ENCODE results near the gene MACROH2A1.

MACROH2A1 gene

DNA sequence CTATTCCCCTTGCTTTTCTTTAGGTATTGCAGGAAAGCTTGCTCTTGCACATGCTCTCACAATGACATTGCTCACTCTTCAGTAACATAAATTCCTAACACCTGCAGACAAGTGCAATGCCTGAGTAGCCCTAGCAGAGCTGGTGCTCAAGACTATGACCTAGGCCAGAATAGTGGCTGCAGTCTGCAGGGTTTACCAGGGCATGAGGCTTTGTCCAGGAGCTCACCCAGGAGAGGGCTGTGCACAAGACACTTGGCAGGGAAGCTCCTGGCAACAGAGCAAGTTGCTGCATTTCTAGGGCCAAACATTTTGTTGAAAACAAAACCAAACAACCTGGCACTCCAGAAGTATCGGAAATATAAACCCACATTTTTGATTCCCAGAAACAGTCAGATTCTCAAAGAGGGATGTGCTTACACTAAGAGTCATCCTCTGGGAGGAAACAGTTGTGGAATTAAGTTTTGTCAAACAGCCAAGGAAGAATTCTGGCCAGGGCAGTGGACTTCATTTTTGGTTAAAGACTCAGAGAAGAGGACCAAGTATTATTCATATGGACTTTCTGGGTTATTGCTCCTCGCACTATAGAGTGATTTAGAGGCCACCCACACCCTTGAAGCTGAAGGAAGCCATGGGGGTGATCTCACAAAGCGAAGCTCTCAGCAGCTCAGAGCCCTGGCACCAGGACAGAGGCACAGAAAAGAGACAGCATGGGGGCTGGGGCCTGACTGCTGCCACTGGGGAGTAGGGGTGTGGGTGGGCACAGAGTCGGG is 44.9 kb downstream of the MACROH2A1 start:
- no peak for DNase-seq (ENCODE audit: low spot score)

DNA sequence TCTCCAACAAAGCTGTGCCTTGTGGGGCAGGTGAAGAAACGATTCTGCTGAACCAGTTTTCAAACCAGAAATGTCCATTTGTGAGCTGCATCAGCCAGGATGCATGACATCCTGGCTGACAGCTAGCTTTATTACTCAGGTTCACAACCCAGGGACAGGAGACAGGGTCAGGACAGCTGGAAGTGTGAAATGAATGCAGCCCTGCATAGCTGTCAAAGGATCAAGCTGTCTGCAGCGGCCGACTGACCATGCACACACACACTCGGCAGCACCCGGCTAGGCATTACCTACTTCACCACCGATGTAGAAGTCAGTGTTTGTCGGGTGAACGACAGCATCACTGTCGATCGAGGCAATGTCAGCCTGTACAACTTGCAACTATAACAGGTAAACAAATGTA is 48.5 kb downstream of the MACROH2A1 start:
- no peak for DNase-seq (ENCODE audit: low spot score)

DNA sequence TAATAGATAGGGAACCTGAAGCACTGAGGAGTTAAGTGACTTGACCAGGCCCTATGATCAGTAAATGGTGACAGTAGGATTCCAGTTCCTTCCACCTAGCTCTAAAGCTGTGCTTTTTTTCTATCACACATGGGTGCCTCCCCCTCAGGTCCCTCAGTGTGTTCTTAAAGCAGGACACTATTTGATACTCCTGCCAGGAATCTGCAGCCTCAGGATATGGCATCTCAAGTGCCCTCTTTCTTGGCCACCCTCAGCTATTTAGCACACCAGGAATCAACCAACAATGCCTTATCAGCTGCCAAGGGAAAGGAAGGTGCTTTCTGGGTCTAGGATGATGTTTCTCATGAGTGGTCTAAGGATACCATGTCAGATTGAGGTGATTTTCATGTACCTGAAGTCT is 49.1 kb downstream of the MACROH2A1 start:
- DNase-seq (ENCODE audit: low spot score) = no peak

DNA sequence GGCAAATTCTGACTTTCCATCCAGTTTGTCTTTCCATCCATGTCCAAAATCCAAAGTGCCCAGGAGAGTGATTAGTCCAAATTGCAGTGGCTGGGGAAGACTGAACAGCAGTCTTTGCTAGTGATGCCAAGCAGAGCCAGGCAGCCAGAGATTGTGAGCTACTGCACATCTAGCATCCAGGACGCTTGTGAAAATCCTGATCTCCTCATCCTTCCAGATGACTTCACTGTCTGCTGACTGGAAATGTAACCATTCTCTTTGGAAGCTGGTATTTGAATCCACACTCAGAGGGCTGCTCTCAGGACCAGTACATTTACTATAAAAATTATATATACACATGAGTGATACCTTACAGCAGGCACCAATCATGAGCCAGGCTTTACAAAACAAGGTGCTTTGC is 49.6 kb downstream of the MACROH2A1 start:
- DNase-seq (ENCODE audit: low spot score) = no peak

DNA sequence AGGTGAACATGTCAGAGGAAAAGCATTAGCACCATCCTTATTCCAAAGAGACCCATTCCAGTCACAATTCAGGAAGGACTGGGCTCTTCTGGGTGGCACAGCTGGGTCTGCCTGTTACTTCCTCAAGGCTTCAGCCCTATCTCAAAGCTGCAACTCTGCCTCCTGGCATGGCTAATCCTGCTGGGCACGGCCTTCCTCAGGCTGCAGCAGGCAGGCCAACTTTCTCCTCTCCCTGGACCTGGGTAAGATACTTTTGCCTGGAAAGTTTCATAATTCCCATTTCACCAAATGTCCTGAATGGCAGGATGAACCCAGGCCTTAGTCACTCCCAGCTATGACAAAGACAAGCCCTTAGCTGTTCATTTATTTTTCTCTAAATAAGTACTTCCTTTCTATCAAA is 50.1 kb downstream of the MACROH2A1 start:
- no peak for DNase-seq (ENCODE audit: low spot score)

DNA sequence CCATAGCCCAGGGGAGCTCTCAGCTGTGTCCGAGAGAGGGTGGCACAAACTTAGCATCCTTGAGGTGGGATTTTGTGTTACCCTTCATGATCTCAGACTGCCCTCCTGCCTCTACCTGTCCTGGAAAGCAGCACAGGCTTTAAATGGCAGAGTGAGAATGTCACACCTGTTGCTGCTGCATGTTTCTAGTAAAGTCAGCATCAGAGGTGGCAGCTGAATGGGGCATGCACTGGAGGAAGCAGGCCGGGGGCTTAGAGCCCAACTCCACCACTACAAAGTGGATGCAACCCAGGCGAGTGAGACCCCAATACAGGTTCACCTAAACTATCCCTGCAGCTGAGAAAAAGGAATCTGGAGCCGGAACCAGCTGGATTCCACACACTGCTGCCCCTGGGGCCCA is 51.6 kb downstream of the MACROH2A1 start:
- DNase-seq (ENCODE audit: low spot score) = no peak

DNA sequence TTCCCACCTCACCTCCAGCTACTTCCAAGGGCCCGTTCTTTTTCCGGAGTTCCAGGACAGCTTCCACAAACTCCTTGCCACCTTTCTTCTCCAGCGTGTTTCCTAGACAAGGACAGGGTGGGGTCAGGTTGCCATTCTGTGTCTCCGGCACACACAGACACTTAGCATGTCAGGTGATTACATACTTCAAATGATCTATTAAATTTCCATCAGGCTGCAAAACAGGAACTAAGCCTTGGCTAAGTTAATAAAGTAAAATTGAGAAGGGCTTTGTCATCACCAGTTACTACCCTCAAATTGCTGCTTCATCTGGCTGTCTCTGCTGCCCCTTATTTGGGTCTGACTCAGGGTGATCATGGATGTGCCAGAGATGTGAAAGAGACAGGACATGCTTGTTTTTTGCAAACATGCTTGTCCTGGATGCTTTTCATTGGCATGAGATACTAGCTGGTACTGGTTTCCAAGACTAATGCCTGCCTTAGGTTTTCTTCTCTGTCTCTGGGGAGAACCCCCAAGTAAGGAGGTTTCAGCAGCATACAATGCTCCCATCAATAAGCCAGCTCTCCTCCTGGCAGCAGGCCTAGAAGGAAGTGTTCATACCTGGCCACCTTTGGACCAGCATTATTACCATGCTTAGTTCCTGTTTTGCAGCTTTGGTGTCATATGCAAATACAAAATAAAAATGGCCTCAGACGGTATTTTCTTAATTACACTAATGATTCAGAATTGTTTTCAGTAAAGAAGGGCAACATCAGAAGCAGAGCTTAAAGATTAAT is 52.9 kb downstream of the MACROH2A1 start:
- DNase-seq (ENCODE audit: low spot score) = no peak

DNA sequence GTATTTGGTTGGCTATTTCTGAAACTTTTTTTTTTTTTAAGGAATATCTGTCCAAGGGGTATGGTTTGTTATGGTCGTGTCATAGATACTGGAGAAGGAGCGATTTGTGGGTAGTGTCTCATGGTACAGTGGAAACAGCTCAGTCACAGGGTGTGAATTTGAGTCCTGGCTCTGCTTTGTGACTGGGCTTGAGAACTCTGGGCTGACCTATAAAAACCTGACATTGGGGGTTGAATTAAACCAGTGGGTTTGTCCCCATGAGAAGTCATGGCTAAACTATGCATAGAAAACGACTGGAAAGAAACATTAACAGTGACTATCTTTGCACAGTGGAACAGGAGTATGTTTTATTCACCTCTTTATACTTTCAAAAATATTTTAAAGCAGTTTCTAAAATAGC is 54.7 kb downstream of the MACROH2A1 start:
- DNase-seq (ENCODE audit: low spot score) = no peak

DNA sequence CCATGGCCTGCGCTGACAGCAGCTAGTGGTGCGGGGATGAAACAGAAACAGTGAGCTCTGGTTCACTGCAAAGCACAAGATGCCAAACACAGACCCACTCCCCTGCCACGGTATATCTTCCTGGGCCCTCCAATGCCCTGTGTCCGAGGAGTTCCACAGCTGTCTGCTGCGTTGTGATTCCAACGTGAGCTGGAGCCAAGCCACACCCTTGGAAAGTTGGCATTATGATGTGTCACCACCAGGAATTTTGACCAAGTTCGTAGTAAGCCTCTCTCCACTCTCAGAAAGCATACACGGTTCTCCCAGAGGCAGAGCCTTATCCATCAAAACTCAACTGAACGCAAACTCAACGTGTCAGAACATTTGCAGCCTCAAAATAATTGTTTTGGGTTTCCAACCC is 55.6 kb downstream of the MACROH2A1 start:
- DNase-seq (ENCODE audit: low spot score) = no peak

DNA sequence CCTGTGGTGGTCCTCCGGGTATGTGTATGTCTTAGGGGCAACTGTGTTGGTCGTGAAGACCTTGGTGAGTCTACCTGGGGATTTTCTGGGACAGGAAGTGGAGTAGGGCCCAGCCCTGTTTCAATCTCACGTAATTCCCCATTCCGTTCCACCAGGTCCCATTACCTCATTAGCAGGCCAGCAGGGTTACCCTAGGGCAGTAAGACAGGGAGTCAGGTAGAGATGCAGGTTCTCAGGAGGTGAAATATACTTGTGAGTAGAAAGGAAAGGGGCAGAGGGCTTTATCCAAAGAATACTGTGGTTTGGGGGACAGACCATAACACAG is 56.5 kb downstream of the MACROH2A1 start:
- no peak for DNase-seq (ENCODE audit: low spot score)

DNA sequence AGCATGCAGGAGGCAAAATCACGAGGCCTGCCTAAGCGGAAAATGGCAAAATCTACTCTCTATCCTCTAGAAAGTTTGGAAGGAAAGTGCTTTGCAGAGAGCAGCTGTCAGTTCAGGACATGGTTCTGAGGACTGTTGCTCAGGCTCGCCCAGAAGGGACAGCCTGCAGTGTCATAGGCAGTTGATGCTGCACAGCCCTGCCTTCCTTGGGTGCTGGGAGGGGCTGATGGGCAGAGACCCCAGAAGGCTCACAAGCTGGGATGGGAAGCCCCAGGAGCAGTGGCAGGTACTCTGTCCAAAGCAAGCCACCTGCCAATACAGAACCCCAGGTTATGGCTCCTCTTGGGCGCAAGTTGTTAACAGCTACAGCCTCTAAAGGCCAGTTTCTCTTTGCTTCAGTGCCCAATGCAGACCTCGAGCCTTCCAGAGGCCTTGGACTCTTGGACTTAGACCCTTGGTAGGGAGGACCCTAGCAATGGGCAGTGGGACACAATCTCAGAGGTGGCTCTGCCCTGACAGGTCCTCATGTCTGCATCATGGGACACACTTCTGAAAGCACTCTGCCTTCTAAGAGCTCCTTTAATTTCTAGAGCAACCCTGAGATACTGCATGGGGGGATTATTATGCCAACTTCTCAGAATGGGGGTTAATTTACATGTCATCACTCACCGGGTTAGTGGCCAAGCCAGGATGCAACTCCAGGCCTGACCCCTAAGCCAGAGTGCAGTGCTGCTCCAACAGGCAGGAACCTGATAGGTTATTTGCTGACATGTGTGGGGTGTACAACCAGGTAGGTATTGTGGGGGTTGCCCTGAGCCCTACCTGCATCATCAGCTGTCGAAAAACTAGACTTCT is 57.1 kb downstream of the MACROH2A1 start:
- DNase-seq (ENCODE audit: low spot score) = no peak

DNA sequence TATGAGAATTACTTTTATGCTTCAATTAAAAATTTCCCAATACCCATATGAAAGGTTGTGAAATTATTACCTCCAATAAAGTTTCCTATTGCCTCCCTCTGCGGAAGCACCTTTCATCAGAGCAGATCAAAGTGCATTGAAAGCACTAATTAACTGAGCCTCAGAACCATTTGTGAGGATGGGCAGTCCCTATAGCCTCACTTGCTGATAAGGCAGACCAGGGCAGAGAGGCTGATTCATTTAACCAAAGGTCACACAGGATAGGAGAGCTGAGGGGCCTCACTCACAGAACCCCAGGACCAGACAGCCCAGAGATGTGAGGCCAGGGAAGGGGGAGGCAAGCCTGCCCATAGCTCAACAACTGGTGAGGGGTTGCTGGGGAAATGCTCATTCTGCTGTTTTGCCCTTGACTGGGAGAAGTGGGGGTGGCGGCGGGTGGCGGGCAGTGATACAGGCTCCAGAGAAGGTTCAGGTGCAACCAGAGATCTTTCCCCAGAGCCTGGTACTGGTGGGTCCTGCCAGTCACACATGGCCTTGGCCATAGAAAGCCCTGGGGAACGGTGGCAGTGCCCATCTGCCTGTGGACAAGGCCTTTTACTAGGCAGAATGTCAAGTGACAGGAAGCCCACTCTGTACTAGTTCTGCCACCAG is 57.9 kb downstream of the MACROH2A1 start:
- DNase-seq (ENCODE audit: low spot score) = no peak

DNA sequence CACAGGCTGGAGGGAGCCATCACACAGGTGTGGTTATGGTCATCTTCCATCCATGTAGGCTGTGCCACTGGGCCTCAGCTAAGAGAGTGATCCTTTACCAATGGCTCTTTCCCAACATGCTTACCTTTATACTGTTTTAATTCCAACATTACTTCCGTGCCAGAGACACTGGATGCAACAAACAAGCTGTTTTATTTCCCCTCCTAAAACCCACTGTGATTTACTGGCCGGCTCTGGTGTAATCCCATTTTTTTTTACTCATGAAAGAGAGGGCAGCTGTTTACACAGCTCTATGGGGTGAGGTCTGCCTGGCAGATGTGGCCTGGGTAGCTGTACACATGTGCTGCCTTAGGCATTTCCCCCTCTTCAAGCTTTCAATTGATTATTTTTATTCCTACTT is 58.5 kb downstream of the MACROH2A1 start:
- DNase-seq (ENCODE audit: low spot score) = no peak

DNA sequence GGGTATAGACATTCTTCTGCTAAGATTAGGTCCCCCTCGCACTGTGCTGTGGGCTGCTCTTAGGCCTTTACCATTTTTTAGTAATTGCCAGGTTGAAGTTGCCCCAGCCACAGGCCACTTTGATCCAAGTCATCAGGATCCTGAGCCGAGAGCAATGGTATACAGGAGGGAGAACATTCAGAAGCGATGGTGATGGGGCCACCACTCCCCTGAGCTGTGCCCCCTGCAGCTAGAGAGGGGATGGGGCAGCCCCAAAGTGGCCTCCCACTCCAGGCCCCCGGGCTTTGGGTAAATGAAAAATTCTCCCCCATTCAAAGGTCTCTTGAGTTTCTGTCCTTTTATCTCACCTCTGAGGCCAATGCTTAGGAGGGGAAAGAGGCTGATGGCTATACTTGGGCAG is 59.4 kb downstream of the MACROH2A1 start:
- DNase-seq (ENCODE audit: low spot score) = no peak

DNA sequence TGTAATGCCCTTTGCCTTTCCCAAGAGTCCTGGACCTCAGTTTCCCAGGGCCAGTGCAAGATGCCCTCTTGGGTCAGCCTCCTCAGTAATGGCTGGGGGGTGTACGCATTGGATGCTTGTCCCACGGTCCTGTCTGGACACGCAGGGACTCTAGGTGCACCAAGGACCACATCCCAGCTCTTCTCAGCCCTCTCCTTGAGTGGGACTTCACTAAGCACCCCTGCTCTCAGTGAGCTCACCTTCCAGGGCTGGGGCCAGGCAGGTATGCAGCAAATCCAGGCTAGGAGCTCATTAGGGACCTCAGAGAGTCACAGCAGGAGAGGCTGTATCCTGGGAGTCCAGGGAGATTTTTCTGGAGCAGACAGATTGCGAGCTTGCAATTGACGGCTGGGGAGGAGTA is 59.8 kb downstream of the MACROH2A1 start:
- DNase-seq (ENCODE audit: low spot score) = no peak

DNA sequence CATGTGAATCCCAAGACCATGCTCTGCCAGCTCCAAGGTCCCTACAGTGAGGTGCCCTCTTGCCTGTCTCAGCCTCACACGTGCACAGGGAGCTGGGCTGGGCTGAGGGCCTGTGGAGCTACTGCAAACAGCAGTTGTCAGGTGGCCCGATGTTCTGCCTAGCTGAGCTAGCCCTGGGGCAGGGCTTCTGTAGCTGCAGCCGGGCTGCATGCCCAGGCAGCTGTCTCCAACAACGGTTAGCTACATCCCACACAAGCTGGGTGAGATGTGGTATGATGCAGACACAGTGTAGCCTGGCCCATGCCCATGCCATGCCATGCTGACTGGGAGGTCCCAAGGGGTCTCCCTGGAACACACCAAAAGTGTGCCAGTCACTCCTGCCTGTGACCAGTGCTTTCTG is 62.0 kb downstream of the MACROH2A1 start:
- DNase-seq (ENCODE audit: low spot score) = no peak

DNA sequence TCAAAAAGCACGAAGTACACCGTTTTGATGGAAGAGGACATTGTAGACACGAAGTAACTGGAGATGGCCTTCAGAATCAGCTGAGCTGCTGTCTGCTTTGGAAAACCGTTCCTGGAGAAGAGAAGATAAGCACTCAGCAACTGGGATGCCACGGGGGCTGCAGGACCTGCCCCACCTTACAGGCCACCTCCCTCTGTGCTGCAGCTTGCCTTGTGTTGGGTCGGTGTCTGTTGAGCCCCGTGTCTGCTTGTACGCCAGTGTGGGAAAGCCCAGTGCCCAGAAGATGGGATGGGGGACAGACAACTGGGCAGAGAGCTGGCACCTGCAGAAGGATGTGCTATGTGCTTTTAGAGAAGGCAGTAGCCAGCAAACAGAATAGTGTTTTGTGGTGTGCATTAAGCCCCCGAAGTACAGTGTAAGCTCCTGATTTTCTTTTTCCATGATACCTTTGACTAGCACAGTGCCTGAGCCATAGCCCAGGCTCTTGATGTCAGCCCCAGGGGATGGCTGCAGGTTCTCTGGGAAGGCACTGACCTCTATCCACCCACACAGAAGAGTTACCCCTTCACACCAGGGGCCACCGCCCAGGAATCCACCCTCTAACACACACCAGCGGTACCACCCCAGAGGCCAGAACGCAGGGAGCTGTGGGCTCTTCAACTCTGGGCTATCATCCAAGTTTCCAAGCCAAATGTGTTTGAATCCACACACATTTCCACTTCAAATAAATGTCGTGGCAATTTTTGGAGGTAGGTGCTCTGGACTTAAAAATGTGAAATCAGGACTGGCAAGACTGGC is 63.8 kb downstream of the MACROH2A1 start:
- no peak for DNase-seq (ENCODE audit: low spot score)

DNA sequence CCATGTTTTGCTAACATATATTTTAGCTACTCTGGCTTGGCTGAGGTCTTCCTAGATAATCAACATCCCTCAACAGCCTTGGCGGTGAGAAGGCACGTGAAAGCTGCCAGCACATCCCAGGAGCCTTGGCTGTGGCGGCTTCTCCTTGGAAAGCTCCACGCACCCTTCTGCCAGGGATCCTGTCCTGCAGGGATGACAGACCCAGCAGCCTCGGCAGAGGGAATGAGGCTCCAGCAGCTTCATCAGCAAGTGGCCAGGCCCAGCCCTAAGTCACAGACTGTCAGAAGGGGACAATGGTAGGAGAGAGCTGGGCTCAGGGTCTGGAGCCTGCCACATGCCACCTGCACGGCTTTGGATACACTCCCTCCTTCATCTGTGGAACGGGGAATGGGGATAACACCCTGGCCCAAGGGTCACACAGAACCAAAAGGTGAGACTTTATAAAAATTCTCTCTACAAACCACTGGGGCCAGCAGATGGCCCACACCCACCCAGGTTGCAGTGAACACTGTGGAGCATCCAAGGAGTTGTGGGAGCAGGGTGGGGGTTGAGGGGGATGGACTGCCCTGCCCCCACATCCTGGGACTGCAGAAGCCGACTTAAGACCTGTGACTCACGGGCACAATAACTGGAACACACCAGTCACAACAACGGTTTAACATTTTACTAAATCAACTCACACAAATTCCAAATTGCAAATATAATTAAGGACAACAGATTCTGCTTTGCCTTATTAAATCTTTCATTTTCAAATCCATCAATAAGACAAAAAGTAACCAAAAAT is 65.1 kb downstream of the MACROH2A1 start:
- no peak for DNase-seq (ENCODE audit: low spot score)

DNA sequence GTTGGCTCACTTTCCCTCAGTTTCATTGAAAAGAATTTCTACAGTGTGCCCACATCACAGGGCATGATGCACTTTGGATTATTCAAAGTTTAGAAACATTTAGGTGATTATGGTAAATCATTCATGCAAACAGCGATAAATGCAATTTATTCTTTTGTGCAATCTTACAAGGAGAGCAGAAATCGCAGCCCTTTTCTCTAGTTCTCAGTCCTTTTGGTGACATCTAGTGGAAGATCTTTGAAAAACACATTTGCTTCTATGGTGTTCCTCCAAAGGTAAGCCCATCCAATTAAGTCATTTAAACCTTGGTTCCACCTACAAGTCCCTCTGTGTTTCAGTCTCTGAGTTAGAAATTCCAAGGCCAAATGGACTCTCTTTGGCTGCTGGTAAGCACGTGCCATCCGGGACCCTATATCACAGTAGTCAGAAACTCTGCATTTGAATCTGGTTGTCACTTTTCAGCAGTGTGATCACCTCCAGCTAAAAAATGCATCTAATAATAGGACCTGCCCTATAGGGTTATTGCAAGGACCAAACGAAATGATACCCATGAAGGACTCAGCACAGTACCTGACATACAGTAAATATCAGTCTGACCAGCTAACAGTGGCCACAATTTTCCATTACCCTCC is 66.4 kb downstream of the MACROH2A1 start:
- peak; percentile 31 for DNase-seq (ENCODE audit: low spot score)

DNA sequence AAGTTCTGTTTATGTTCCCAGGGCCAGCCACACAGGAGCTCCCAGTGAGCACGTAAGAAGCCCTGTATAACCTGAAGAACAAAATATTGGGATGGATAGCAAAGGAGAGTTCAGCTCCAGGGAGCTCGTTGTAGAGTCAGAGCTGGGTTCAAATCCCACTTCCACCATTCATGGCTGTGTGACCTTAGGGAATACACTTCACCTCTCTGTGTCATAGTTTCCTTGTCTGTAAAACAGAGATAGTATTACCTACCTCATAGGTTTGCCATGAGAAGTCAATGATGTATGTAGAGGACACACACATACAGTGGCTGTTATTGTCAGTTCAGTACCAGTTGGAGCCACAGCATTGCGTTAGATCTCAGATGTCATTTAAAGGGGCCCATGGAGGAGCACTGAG is 67.4 kb downstream of the MACROH2A1 start:
- DNase-seq (ENCODE audit: low spot score) = no peak

Data from CD4-positive, alpha-beta T cell treated with Interleukin-2 at 100 ng/mL for 4 hours (primary cell).